ENCODE data around the gene TSPAN14.

TSPAN14 gene

GRCh38 chr10:80553436-80553835 is 99.3 kb downstream of the TSPAN14 start:
- no peak for DNase-seq

DNA sequence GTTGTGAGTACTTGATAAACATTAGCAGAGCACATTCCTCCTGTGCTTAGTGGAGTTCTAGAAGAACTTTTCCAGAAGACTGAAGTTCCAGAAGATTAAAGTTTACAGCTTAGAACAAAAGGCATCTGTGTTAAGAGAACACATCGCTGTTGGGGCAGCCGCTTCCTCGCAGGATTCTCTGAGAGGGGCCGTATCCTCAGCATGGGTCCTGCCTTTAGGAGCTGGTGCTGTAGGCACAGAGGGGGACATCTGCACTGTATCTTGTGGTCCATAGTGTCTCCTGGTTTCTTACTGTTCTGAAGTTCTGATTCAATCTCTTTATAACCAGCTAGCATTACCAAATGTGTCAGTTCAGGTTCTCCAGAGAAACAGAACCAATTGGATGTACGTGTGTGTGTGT is 99.9 kb downstream of the TSPAN14 start:
- DNase-seq: no peak

DNA sequence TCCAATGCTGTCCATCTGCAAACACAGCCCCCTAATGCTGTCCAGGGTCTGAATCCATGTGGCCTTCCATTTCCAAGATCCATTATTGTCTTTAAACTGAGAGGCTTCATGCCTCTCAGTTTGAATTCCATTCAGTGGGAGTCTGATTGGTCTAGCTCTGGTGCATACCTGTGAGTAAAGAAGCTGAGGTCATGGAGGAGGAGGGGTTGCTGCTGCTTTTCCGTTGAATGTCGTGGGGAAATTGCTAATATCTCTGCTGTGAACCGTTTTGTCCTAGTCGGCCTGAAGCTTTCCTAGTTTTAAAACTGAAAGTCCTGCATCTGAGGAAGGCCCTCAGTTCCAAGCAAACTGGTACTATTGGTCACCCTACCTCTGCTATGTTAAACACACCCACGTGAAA is 101.3 kb downstream of the TSPAN14 start:
- no peak for DNase-seq

- DNase-seq: no peak
Measured at GRCh38 chr10:80561950-80562349, 107.8 kb downstream of the TSPAN14 start.

- DNase-seq: no peak
Measured at GRCh38 chr10:80567292-80567691, 113.2 kb downstream of the TSPAN14 start.

- DNase-seq: no peak
Measured at GRCh38 chr10:80569131-80569895, 115.2 kb downstream of the TSPAN14 start.

- no peak for DNase-seq
Measured at GRCh38 chr10:80571352-80571751, 117.2 kb downstream of the TSPAN14 start.

DNA sequence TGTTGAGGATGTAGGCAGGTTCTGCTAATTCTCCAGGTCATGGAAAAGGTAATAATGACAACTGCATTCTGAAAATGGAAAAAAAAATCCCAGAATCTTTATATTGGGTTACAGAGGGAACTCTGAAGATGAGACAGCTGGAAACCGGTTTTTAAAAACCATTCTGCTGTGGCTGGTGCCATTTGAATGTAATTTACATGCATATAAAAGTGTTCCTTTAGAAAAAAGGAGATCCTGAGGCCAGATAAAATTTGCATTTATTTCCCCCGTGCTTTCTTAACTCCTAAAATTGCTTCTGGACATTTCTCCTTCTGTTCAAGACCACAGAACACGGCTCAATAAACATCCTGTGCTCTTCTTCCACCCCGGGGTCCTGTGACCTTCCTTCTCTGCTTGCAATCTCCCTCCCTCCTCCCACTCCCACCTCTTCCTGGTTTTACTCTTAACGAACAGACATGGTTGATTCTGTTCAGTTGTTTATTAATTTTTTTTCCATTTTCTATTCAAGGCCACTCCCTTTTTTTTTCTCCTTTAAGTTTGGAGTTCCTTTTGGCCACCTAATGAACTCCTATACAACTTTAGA is 125.2 kb downstream of the TSPAN14 start:
- no peak for DNase-seq

DNA sequence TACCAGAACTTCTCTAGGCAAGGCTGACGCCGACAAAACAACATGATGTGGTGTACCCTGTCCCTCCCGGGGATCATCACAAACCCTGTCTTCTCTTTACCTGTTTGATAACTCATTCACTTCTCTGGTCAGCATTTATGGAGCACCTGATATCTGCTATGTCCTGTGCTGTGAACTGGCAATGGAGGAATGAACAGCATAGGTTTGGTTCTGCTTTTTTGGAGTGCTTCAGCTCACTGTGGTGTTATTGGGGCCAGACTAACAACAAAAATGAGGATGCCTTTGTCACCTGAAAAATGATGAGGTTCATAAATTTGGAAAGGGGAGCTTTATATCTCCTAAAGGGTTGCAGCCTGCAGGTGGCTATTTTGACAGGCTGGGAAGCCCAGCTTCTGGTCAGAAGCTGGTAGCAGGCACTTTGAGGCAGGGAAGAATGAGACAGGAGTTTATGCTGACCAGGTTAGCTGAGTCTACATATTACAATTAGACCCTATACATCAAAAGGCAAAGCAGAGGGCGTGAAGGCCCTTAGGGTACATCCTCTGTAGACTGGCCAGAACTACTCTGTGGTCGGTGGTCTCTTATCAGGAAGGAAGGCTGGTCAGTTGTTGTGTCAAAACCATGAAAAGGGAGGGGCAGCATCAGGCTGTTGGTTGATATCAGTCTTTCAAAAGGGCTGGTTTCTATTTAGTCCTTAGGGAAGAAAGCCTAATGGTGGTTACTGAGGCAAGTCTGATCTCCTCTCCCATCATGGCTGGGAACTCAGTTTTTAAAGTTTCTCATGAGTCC is 125.9 kb downstream of the TSPAN14 start:
- DNase-seq: no peak

DNA sequence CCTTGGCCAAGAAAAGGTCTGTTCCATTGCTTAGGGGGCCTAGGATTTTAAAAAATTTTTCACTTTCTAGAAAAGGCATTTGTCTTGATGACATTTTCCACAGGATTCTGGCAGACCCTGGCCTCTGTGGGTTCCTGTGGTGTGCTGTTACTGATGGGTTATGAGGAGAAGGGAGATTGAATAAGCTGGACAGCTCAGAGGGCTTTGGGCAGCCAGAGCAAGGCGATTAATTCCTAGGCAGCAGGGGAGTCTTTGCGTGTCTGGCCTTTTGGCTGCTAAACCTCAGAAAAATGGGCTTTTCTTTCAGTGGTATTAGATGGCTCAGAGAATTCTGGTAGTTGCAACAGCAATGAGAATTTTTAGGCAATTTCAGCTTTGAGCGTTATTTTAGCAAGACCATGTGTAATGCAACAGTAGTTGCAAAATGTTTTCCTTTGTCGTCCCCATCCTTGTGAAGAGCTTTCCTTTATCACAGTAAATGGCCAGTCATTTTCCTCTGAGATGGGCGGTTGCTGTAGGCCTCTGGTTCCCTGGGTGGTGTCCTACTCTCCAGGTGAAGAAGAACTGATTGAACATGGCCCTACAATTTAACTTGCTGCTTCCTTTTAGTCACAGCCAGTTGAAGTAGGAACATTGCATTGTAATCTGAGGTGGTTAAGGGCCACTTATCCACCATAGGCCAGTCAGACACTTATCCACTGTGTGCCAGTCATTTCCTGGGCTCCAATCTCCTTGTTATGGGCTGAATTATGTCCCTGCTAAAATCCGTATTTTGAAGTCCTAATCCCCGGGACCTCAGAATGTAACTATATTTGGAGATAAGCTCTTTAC is 126.7 kb downstream of the TSPAN14 start:
- no peak for DNase-seq

DNA sequence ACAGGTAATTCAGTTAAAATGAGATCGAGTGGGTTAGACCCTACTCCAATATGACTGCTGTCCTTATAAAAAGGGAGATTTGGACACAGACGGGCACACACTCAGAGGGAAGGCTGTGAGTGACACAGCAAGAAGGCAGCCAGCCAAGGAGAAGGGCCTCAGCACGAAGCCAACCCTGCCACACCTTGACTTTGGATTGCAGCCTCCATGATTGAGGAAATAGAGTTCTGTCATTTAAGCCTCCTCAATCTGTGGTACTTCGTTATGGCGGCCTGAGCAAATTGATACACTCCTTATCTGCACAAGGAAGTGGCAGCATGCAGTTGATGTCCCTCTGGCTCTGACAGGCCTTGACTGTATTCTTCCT is 127.3 kb downstream of the TSPAN14 start:
- no peak for DNase-seq

DNA sequence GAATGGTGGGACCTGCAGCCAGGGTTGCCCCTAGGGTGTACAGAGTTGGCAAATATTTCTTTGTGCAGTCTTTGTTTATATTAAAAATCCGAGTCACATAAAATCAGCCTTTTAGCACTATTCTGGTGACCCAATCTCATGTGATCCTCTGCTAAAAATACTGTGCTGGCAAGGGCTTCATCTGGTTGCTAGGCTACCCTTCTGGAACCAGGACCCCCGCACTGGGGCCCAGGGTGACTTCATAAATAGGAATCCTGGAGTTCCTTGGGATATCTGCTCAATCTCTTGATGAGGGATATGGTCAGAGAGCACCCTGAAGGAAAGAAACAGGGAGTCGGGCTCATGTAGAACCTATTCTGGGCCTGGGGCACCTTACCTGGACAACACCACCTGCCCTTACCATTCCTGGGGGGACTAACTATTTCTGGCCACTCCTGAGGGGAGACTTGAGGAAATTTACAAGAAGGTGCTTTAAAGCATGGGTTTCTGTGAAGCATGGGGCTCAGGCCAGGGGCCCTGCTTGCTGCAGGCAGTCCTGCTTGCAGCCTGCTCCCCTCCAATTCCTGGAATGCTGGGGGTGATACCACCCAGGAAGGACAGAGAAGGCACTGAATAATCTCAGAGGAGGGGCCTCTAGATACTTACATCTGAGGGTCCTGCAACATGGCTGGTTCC is 128.3 kb downstream of the TSPAN14 start:
- no peak for DNase-seq

Measured in activated CD4-positive, alpha-beta T cell treated with anti-CD3 and anti-CD28 coated beads, Interleukin-10, Interleukin-2, amounts not matched to agents 100 ng/mL and 50 ng/mL, durations not matched to agents 16 hours and 8 hours (primary cell).